ENCODE results near the gene CDC45. TPM values are rescaled to one million over a fixed set of nuclear protein-coding genes. Genes with fewer than 3 reads are reported as not detected.
"Not testable (repeated sequence)": the region's sequence is repeated elsewhere in the genome, so short reads cannot be mapped to it uniquely, and the experiment has no call there.

CDC45 gene
- total and polyA plus RNA-seq, 2 donors: 5.1 to 31.7 TPM

GRCh38 chr22:19537941-19538488 lies 58.3 kb downstream of the CDC45 start:
- Histone ChIP-seq H3K9me3 (ENCODE audit: control insufficient read depth in 2 of 2, insufficient read depth in 1 of 2, low read length in 1 of 2) (no peaks in the 10 kb centered on the region), H3K27ac (ENCODE audit: low read depth in 1 of 2, low read length in 1 of 2) (no peak overlapping the region), H3K27me3 (ENCODE audit: control insufficient read depth in 2 of 2, insufficient read depth in 1 of 2, low read length in 1 of 2) (no peaks in the 10 kb centered on the region), H3K4me1 (ENCODE audit: control insufficient read depth in 2 of 2, insufficient read depth in 2 of 2, low read length in 2 of 2) (no peaks in the 10 kb centered on the region), H3K4me3 (ENCODE audit: low read length in 2 of 2) (no peak overlapping the region), H3K36me3 (ENCODE audit: control insufficient read depth in 2 of 2, insufficient read depth in 2 of 2, low read length in 1 of 2) (no peaks in the 10 kb centered on the region)
- DNase-seq (ENCODE audit: low read depth in 6 of 9, low spot score in 9 of 9): no peak
- WGBS: 94% methylated on average over 5 of the region's 5 CpGs

DNA sequence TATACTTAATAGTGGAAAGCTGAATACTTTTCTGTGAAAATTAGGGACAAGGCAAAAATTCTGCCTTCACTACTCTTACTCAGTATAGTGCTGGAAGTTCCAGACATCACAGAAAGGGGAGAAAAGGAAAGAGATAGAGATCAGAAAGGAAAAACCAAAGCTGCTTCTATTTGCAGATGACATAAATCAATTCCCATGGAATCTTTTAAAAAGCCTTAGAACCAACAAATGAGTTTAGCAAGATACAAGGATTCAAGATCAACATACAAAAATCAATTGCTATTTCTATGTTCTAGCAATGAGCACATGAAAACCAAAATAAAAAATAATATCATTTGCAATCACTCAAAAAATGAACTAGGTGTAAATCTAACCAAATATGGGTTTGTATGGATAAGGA lies 60.7 kb downstream of the CDC45 start:
- no peak for DNase-seq (ENCODE audit: low read depth in 6 of 9, low spot score in 9 of 9)
- H3K36me3 ChIP-seq (ENCODE audit: control insufficient read depth in 2 of 2, insufficient read depth in 2 of 2, low read length in 1 of 2): no peaks in the 10 kb centered on the region

GRCh38 chr22:19543970-19544708 lies 64.4 kb downstream of the CDC45 start:
- Histone ChIP-seq H3K9me3 (ENCODE audit: control insufficient read depth in 2 of 2, insufficient read depth in 1 of 2, low read length in 1 of 2) (peaks cover 0 to 2% of the 10 kb centered on the region in 2 donors), H3K4me1 (ENCODE audit: control insufficient read depth in 2 of 2, insufficient read depth in 2 of 2, low read length in 2 of 2) (no peaks in the 10 kb centered on the region), H3K27me3 (ENCODE audit: control insufficient read depth in 2 of 2, insufficient read depth in 1 of 2, low read length in 1 of 2) (no peaks in the 10 kb centered on the region), H3K36me3 (ENCODE audit: control insufficient read depth in 2 of 2, insufficient read depth in 2 of 2, low read length in 1 of 2) (no peaks in the 10 kb centered on the region), H3K27ac (ENCODE audit: low read depth in 1 of 2, low read length in 1 of 2) (no peak overlapping the region), H3K4me3 (ENCODE audit: low read length in 2 of 2) (no peak overlapping the region)
- 97% methylated on average over 16 of the region's 16 CpGs for WGBS
- DNase-seq (ENCODE audit: low read depth in 6 of 9, low spot score in 9 of 9): no peak

More for the DNA sequence above, 60.7 kb downstream of the CDC45 start:
- H3K9me3 ChIP-seq (ENCODE audit: control insufficient read depth in 2 of 2, insufficient read depth in 1 of 2, low read length in 1 of 2): no peaks in the 10 kb centered on the region
- no peak overlapping the region for H3K4me3 ChIP-seq (ENCODE audit: low read length in 2 of 2)
- H3K27ac ChIP-seq (ENCODE audit: low read depth in 1 of 2, low read length in 1 of 2): no peak overlapping the region
- H3K4me1 ChIP-seq (ENCODE audit: control insufficient read depth in 2 of 2, insufficient read depth in 2 of 2, low read length in 2 of 2): no peaks in the 10 kb centered on the region
- no peaks in the 10 kb centered on the region for H3K27me3 ChIP-seq (ENCODE audit: control insufficient read depth in 2 of 2, insufficient read depth in 1 of 2, low read length in 1 of 2)

DNA sequence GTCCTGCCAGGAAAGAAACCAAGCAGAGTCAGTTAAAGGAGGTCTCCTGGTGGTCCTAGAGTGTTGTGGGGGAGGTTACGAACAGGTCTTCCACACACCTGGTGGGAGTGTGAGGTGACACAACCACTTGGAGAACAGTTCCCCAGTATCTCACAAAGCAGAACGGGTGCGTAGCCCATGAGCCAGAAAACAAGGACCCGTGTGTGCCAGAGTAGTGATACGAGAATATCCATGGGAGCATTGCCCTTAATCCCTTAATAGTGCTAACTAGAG lies 66.2 kb downstream of the CDC45 start:
- Histone ChIP-seq H3K4me1 (ENCODE audit: control insufficient read depth in 2 of 2, insufficient read depth in 2 of 2, low read length in 2 of 2) (no peaks in the 10 kb centered on the region), H3K27ac (ENCODE audit: low read depth in 1 of 2, low read length in 1 of 2) (no peak overlapping the region), H3K36me3 (ENCODE audit: control insufficient read depth in 2 of 2, insufficient read depth in 2 of 2, low read length in 1 of 2) (no peaks in the 10 kb centered on the region), H3K9me3 (ENCODE audit: control insufficient read depth in 2 of 2, insufficient read depth in 1 of 2, low read length in 1 of 2) (peaks cover 0 to 3% of the 10 kb centered on the region in 2 donors), H3K4me3 (ENCODE audit: low read length in 2 of 2) (no peak overlapping the region), H3K27me3 (ENCODE audit: control insufficient read depth in 2 of 2, insufficient read depth in 1 of 2, low read length in 1 of 2) (no peaks in the 10 kb centered on the region)
- 96% methylated on average over 5 of the region's 5 CpGs for WGBS
- DNase-seq (ENCODE audit: low read depth in 6 of 9, low spot score in 9 of 9): no peak

- no peak overlapping the region for H3K4me3 ChIP-seq (ENCODE audit: low read length in 2 of 2)
- no peak for DNase-seq (ENCODE audit: low read depth in 6 of 9, low spot score in 9 of 9)
- H3K36me3 ChIP-seq (ENCODE audit: control insufficient read depth in 2 of 2, insufficient read depth in 2 of 2, low read length in 1 of 2): no peaks in the 10 kb centered on the region
- 70% methylated on average over 6 of the region's 6 CpGs for WGBS
- no peaks in the 10 kb centered on the region for H3K27me3 ChIP-seq (ENCODE audit: control insufficient read depth in 2 of 2, insufficient read depth in 1 of 2, low read length in 1 of 2)
- H3K4me1 ChIP-seq (ENCODE audit: control insufficient read depth in 2 of 2, insufficient read depth in 2 of 2, low read length in 2 of 2): no peaks in the 10 kb centered on the region
- H3K9me3 ChIP-seq (ENCODE audit: control insufficient read depth in 2 of 2, insufficient read depth in 1 of 2, low read length in 1 of 2): peaks cover 0 to 3% of the 10 kb centered on the region in 2 donors
- no peak overlapping the region for H3K27ac ChIP-seq (ENCODE audit: low read depth in 1 of 2, low read length in 1 of 2)
Observed at GRCh38 chr22:19546680-19547079, 67.0 kb downstream of the CDC45 start.

DNA sequence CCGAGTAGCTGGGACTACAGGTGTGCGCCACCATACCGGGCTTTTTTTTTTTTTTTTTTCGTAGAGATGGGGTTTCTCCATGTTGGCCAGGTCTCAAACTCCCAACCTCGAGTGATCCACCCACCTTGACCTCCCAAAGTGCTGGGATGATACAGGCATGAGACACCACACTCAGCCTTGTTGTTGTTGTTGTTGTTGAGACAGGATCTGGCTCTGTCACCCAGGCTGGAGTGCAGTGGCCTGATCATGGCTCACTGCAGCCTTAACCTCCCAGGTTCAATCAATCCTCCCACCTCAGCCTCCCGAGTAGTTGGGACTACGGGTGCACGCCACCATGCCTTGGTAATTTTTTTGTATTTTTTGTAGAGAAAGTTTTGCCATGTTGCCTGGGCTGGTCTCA lies 67.9 kb downstream of the CDC45 start:
- H3K9me3 ChIP-seq (ENCODE audit: control insufficient read depth in 2 of 2, insufficient read depth in 1 of 2, low read length in 1 of 2): peaks cover 0 to 3% of the 10 kb centered on the region in 2 donors
- no peaks in the 10 kb centered on the region for H3K27me3 ChIP-seq (ENCODE audit: control insufficient read depth in 2 of 2, insufficient read depth in 1 of 2, low read length in 1 of 2)
- WGBS: 98% methylated on average over 8 of the region's 8 CpGs
- H3K4me1 ChIP-seq (ENCODE audit: control insufficient read depth in 2 of 2, insufficient read depth in 2 of 2, low read length in 2 of 2): no peaks in the 10 kb centered on the region
- no peak overlapping the region for H3K27ac ChIP-seq (ENCODE audit: low read depth in 1 of 2, low read length in 1 of 2)
- no peak for DNase-seq (ENCODE audit: low read depth in 6 of 9, low spot score in 9 of 9)
- H3K4me3 ChIP-seq (ENCODE audit: low read length in 2 of 2): no peak overlapping the region
- H3K36me3 ChIP-seq (ENCODE audit: control insufficient read depth in 2 of 2, insufficient read depth in 2 of 2, low read length in 1 of 2): no peaks in the 10 kb centered on the region

DNA sequence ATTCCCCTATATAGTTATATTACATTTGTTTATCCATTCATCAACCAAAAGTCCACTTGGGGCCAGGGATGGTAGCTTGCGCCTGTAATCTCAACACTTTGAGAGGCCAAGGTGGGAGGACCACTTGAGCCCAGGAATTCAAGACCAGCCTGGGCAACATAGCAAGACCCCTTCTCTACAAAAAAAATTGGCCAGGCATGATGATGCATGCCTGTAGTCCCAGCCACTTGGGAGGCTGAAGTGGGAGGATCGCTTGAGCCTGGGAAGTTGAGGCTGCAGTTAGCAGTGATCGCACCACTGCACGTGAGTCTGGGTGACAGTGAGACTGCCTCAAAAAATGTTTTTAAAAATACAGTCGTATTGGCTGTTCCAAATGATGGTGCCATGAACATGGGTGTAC lies 68.7 kb downstream of the CDC45 start:
- not testable (repeated sequence) for H3K27me3 ChIP-seq (ENCODE audit: control insufficient read depth in 2 of 2, insufficient read depth in 1 of 2, low read length in 1 of 2); H3K36me3 ChIP-seq (ENCODE audit: control insufficient read depth in 2 of 2, insufficient read depth in 2 of 2, low read length in 1 of 2)
- WGBS: 99% methylated on average over 5 of the region's 5 CpGs

GRCh38 chr22:19548964-19549363 lies 69.2 kb downstream of the CDC45 start:
- 96% methylated on average over 2 of the region's 2 CpGs for WGBS
- Histone ChIP-seq H3K27ac (ENCODE audit: low read depth in 1 of 2, low read length in 1 of 2) (no peak overlapping the region), H3K4me1 (ENCODE audit: control insufficient read depth in 2 of 2, insufficient read depth in 2 of 2, low read length in 2 of 2) (no peaks in the 10 kb centered on the region), H3K36me3 (ENCODE audit: control insufficient read depth in 2 of 2, insufficient read depth in 2 of 2, low read length in 1 of 2) (no peaks in the 10 kb centered on the region), H3K9me3 (ENCODE audit: control insufficient read depth in 2 of 2, insufficient read depth in 1 of 2, low read length in 1 of 2) (peaks cover 0 to 3% of the 10 kb centered on the region in 2 donors), H3K4me3 (ENCODE audit: low read length in 2 of 2) (no peak overlapping the region), H3K27me3 (ENCODE audit: control insufficient read depth in 2 of 2, insufficient read depth in 1 of 2, low read length in 1 of 2) (no peaks in the 10 kb centered on the region)
- no peak for DNase-seq (ENCODE audit: low read depth in 6 of 9, low spot score in 9 of 9)

More for the DNA sequence above, 68.7 kb downstream of the CDC45 start:
- H3K4me1 ChIP-seq (ENCODE audit: control insufficient read depth in 2 of 2, insufficient read depth in 2 of 2, low read length in 2 of 2); DNase-seq (ENCODE audit: low read depth in 6 of 9, low spot score in 9 of 9); H3K27ac ChIP-seq (ENCODE audit: low read depth in 1 of 2, low read length in 1 of 2); H3K9me3 ChIP-seq (ENCODE audit: control insufficient read depth in 2 of 2, insufficient read depth in 1 of 2, low read length in 1 of 2); H3K4me3 ChIP-seq (ENCODE audit: low read length in 2 of 2): not testable (repeated sequence)

DNA sequence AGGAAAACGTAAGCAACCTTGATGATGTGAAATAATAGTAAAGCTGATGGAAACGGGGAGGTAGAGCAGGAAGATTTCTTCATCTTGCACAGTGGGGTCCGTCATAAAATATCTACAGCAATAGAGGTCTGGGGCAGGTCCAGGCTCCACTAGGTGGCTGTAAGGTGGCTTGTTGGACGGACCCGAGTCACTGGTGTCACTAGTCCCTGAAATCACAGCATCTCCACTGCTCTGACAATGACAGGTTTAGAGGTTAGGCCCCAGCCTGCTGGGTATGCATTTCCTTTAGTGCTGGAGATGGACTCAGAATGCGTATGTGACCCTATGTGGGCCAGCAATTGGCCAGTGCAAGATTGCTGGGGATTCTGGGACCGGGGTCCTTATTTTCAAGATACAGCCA lies 69.7 kb downstream of the CDC45 start:
- no peaks in the 10 kb centered on the region for H3K36me3 ChIP-seq (ENCODE audit: control insufficient read depth in 2 of 2, insufficient read depth in 2 of 2, low read length in 1 of 2)
- no peak overlapping the region for H3K4me3 ChIP-seq (ENCODE audit: low read length in 2 of 2)
- H3K27me3 ChIP-seq (ENCODE audit: control insufficient read depth in 2 of 2, insufficient read depth in 1 of 2, low read length in 1 of 2): no peaks in the 10 kb centered on the region
- 89% methylated on average over 7 of the region's 7 CpGs for WGBS
- no peak for DNase-seq (ENCODE audit: low read depth in 6 of 9, low spot score in 9 of 9)
- H3K9me3 ChIP-seq (ENCODE audit: control insufficient read depth in 2 of 2, insufficient read depth in 1 of 2, low read length in 1 of 2): peaks cover 0 to 3% of the 10 kb centered on the region in 2 donors
- H3K27ac ChIP-seq (ENCODE audit: low read depth in 1 of 2, low read length in 1 of 2): no peak overlapping the region
- no peaks in the 10 kb centered on the region for H3K4me1 ChIP-seq (ENCODE audit: control insufficient read depth in 2 of 2, insufficient read depth in 2 of 2, low read length in 2 of 2)

Data from thymus (tissue), 11 donors.